ENCODE data around the gene MEGF6. TPM values are rescaled to one million over a fixed set of nuclear protein-coding genes. Genes with fewer than 3 reads are reported as not detected.

MEGF6 gene
- polyA plus RNA-seq, 1 donor (not counting 4 experiments of a cell fraction or from before 2014, with no cell fraction given) = 0.24 TPM

- Histone ChIP-seq H2AFZ (ENCODE audit: control insufficient read depth, low read length) (no peak overlapping the region), H3K36me3 (ENCODE audit: control insufficient read depth in 2 of 2, extremely low read depth in 1 of 2, insufficient read depth in 2 of 2, low read length in 2 of 2) (peaks cover 0 to 7% of the 10 kb centered on the region in 2 experiments), H3K9me3 (ENCODE audit: control insufficient read depth, low read depth, low read length) (no peaks in the 10 kb centered on the region), H3K27ac (ENCODE audit: control insufficient read depth, insufficient read depth, low read length) (no peak overlapping the region), H3K4me2 (ENCODE audit: control insufficient read depth, extremely low read depth, insufficient read depth, low read depth, low read length) (no peak overlapping the region), H3K9ac (ENCODE audit: control insufficient read depth, extremely low read depth, insufficient read depth, low read length) (no peak overlapping the region), H4K20me1 (ENCODE audit: control insufficient read depth, extremely low read depth, insufficient read depth, low read length) (no peaks in the 10 kb centered on the region), H3K9me1 (ENCODE audit: control insufficient read depth, extremely low read depth, insufficient read depth, low read length) (no peaks in the 10 kb centered on the region), H3K4me3 (ENCODE audit: control insufficient read depth in 2 of 3, extremely low read depth in 1 of 3, insufficient read depth in 2 of 3, low read depth in 1 of 3, low read length in 3 of 3) (no peak overlapping the region), H3K4me1 (ENCODE audit: control insufficient read depth, extremely low read depth, insufficient read depth, low read length) (peaks cover 16% of the 10 kb centered on the region), H3K27me3 (ENCODE audit: control insufficient read depth, extremely low read depth, insufficient read depth, low read length) (no peaks in the 10 kb centered on the region), H3K79me2 (ENCODE audit: control insufficient read depth, insufficient read depth, low read length) (no peaks in the 10 kb centered on the region)
- FAIRE-seq (no peak), DNase-seq (ENCODE audit: low read depth, low spot score) (no peak)
- dilution Hi-C loops (cut with MboI; ENCODE audit: extremely low pct_ligation_motif_present, low sequenced_read_pairs) = no loop called here
- TF ChIP-seq, protein P1, sequence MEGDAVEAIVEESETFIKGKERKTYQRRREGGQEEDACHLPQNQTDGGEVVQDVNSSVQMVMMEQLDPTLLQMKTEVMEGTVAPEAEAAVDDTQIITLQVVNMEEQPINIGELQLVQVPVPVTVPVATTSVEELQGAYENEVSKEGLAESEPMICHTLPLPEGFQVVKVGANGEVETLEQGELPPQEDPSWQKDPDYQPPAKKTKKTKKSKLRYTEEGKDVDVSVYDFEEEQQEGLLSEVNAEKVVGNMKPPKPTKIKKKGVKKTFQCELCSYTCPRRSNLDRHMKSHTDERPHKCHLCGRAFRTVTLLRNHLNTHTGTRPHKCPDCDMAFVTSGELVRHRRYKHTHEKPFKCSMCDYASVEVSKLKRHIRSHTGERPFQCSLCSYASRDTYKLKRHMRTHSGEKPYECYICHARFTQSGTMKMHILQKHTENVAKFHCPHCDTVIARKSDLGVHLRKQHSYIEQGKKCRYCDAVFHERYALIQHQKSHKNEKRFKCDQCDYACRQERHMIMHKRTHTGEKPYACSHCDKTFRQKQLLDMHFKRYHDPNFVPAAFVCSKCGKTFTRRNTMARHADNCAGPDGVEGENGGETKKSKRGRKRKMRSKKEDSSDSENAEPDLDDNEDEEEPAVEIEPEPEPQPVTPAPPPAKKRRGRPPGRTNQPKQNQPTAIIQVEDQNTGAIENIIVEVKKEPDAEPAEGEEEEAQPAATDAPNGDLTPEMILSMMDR (optimal IDR thresholded peaks at IDR 0.05 in 1 of 3, IDR thresholded peaks at IDR 0.05 in 1 of 3, conservative IDR thresholded peaks at IDR 0.05 in 1 of 3; ENCODE audit: extremely low read depth in 1 of 3, insufficient read depth in 2 of 3, low read length in 3 of 3) = no peak
These were observed 130.3 kb downstream of the MEGF6 start for GRCh38 chr1:3481046-3481445.

- no peak for FAIRE-seq
- H2AFZ ChIP-seq (ENCODE audit: control insufficient read depth, low read length) = no peak overlapping the region
- no peak overlapping the region for H3K4me3 ChIP-seq (ENCODE audit: control insufficient read depth in 2 of 3, extremely low read depth in 1 of 3, insufficient read depth in 2 of 3, low read depth in 1 of 3, low read length in 3 of 3)
- dilution Hi-C loops (cut with MboI; ENCODE audit: extremely low pct_ligation_motif_present, low sequenced_read_pairs) = no loop called here
- H3K27me3 ChIP-seq (ENCODE audit: control insufficient read depth, extremely low read depth, insufficient read depth, low read length) = no peaks in the 10 kb centered on the region
- no peak for DNase-seq (ENCODE audit: low read depth, low spot score)
- no peak overlapping the region for H3K9ac ChIP-seq (ENCODE audit: control insufficient read depth, extremely low read depth, insufficient read depth, low read length)
- H3K4me1 ChIP-seq (ENCODE audit: control insufficient read depth, extremely low read depth, insufficient read depth, low read length) = peaks cover 16% of the 10 kb centered on the region
- H3K27ac ChIP-seq (ENCODE audit: control insufficient read depth, insufficient read depth, low read length) = no peak overlapping the region
- no peaks in the 10 kb centered on the region for H3K79me2 ChIP-seq (ENCODE audit: control insufficient read depth, insufficient read depth, low read length)
- H3K4me2 ChIP-seq (ENCODE audit: control insufficient read depth, extremely low read depth, insufficient read depth, low read depth, low read length) = no peak overlapping the region
- no peaks in the 10 kb centered on the region for H4K20me1 ChIP-seq (ENCODE audit: control insufficient read depth, extremely low read depth, insufficient read depth, low read length)
- no peaks in the 10 kb centered on the region for H3K9me3 ChIP-seq (ENCODE audit: control insufficient read depth, low read depth, low read length)
- TF ChIP-seq, protein P1 (optimal IDR thresholded peaks at IDR 0.05 in 1 of 3, IDR thresholded peaks at IDR 0.05 in 1 of 3, conservative IDR thresholded peaks at IDR 0.05 in 1 of 3; ENCODE audit: extremely low read depth in 1 of 3, insufficient read depth in 2 of 3, low read length in 3 of 3) = no peak
- no peak for TF ChIP-seq EZH2 (IDR thresholded peaks at IDR 0.05; ENCODE audit: low read length)
- H3K36me3 ChIP-seq (ENCODE audit: control insufficient read depth in 2 of 2, extremely low read depth in 1 of 2, insufficient read depth in 2 of 2, low read length in 2 of 2) = peaks cover 0 to 11% of the 10 kb centered on the region in 2 experiments
- no peaks in the 10 kb centered on the region for H3K9me1 ChIP-seq (ENCODE audit: control insufficient read depth, extremely low read depth, insufficient read depth, low read length)
These were observed 131.0 kb downstream of the MEGF6 start for GRCh38 chr1:3480369-3480719.
